HEK293T (cell line): ENCODE measurements around the gene CPT1B.

Experiments used
- CTCF ChIA-PET: fragments of 350-600 bp; formaldehyde crosslinking; extraction: SDS; loops from one replicate; lab custom pipeline; 2021; ENCODE audit warnings: antibody characterized with exemption, inconsistent platforms; lab: Yijun Ruan, JAX
- POLR2A ChIA-PET: fragments of 350-600 bp; formaldehyde crosslinking; extraction: SDS; loops from one replicate; lab custom pipeline; 2020; ENCODE audit warnings: antibody characterized with exemption, inconsistent platforms; lab: Yijun Ruan, JAX
- DNase-seq: peaks from one replicate; pipeline ENCODE4 v3.0.0; 2012; ENCODE audit warnings: mixed read lengths; ENCODE audit errors: extremely low spot score
- ARNT ChIP-seq: fragments of 450-650 bp; IDR thresholded peaks from 2 replicates; pipeline ENCODE4 v1.6.1; 2017; ENCODE audit warnings: mild to moderate bottlenecking
- BHLHE40 ChIP-seq: fragments of 450-650 bp; IDR thresholded peaks from 2 replicates; pipeline ENCODE4 v1.6.1; 2016; ENCODE audit warnings: mild to moderate bottlenecking, moderate library complexity, borderline replicate concordance
- CTBP1 ChIP-seq: fragments of 450-650 bp; IDR thresholded peaks from 2 replicates; pipeline ENCODE4 v1.6.1; 2016; ENCODE audit warnings: borderline replicate concordance
- ELF4 ChIP-seq: fragments of 450-650 bp; IDR thresholded peaks from 2 replicates; pipeline ENCODE4 v1.6.1; 2017; ENCODE audit warnings: antibody characterized with exemption
- FOXA1 ChIP-seq: fragments of 450-650 bp; IDR thresholded peaks from 2 replicates; pipeline ENCODE4 v1.6.1; 2016; ENCODE audit warnings: mild to moderate bottlenecking
- FOXK2 ChIP-seq: fragments of 450-650 bp; IDR thresholded peaks from 2 replicates; pipeline ENCODE4 v1.6.1; 2016; ENCODE audit warnings: mild to moderate bottlenecking
- FOXM1 ChIP-seq: fragments of 450-650 bp; IDR thresholded peaks from 2 replicates; pipeline ENCODE4 v1.6.1; 2017; ENCODE audit warnings: mild to moderate bottlenecking, borderline replicate concordance
- HDGF ChIP-seq: fragments of 450-650 bp; IDR thresholded peaks from 2 replicates; pipeline ENCODE4 v1.6.1; 2017; ENCODE audit warnings: antibody characterized with exemption, borderline replicate concordance
- L3MBTL2 ChIP-seq: fragments of 450-650 bp; conservative IDR thresholded peaks from 2 replicates; pipeline ENCODE4 v1.6.1; 2016; ENCODE audit warnings: mild to moderate bottlenecking
- LEF1 ChIP-seq: fragments of 450-650 bp; IDR thresholded peaks from 2 replicates; pipeline ENCODE4 v1.6.1; 2017; ENCODE audit warnings: mild to moderate bottlenecking, borderline replicate concordance
- NFRKB ChIP-seq: fragments of 450-650 bp; IDR thresholded peaks from 2 replicates; pipeline ENCODE4 v1.6.1; 2016; ENCODE audit warnings: mild to moderate bottlenecking, moderate library complexity
- SP1 ChIP-seq: fragments of 450-650 bp; IDR thresholded peaks from 2 replicates; pipeline ENCODE4 v1.6.1; 2017
- SUZ12 ChIP-seq: fragments of 450-650 bp; IDR thresholded peaks from 2 replicates; pipeline ENCODE4 v1.6.1; 2016; ENCODE audit warnings: mild to moderate bottlenecking
- TARDBP ChIP-seq: fragments of 450-650 bp; IDR thresholded peaks from 2 replicates; pipeline ENCODE4 v1.6.1; 2016
- ZNF384 ChIP-seq: fragments of 450-650 bp; IDR thresholded peaks from 2 replicates; pipeline ENCODE4 v1.6.1; 2016
- TF ChIP-seq, protein P1 (sequence below): fragments of 450-650 bp; IDR thresholded peaks from 2 replicates; pipeline ENCODE4 v1.6.1; 2016

Gene CPT1B

GRCh38 chr22:50528682-50529415 lies 49.4 kb downstream of the CPT1B start:
- CTCF ChIA-PET = no interaction called here
- POLR2A ChIA-PET = interaction anchor here (0.6 kb wide), 1 partner anchor 20 kb away, joined by 3 read pairs; no protein-coding TSS in a partner anchor
- no peak for DNase-seq
- no peak for TF ChIP-seq ELF4
- TF ChIP-seq L3MBTL2 = 0 out of 2 replicates have a peak, but pooled peaks have one; percentile 27

GRCh38 chr22:50527921-50528681 lies 50.1 kb downstream of the CPT1B start:
- POLR2A ChIA-PET = interaction anchor here (0.6 to 7.1 kb wide), 2 partner anchors 19 kb away, joined by 3 to 193 read pairs; partner anchors contain the start of genes LMF2 and NCAPH2
- DNase-seq = no peak
- CTCF ChIA-PET = no interaction called here
- no peak for TF ChIP-seq LEF1
- no peak for TF ChIP-seq HDGF
- no peak for TF ChIP-seq FOXK2
- no peak for TF ChIP-seq BHLHE40
- no peak for TF ChIP-seq FOXM1
- no peak for TF ChIP-seq TARDBP
- no peak for TF ChIP-seq ELF4
- TF ChIP-seq, protein P1, sequence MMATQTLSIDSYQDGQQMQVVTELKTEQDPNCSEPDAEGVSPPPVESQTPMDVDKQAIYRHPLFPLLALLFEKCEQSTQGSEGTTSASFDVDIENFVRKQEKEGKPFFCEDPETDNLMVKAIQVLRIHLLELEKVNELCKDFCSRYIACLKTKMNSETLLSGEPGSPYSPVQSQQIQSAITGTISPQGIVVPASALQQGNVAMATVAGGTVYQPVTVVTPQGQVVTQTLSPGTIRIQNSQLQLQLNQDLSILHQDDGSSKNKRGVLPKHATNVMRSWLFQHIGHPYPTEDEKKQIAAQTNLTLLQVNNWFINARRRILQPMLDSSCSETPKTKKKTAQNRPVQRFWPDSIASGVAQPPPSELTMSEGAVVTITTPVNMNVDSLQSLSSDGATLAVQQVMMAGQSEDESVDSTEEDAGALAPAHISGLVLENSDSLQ = no peak
- no peak for TF ChIP-seq NFRKB
- no peak for TF ChIP-seq FOXA1
- no peak for TF ChIP-seq SP1
- no peak for TF ChIP-seq ARNT
- no peak for TF ChIP-seq SUZ12
- TF ChIP-seq ZNF384 = no peak
- no peak for TF ChIP-seq CTBP1

DNA sequence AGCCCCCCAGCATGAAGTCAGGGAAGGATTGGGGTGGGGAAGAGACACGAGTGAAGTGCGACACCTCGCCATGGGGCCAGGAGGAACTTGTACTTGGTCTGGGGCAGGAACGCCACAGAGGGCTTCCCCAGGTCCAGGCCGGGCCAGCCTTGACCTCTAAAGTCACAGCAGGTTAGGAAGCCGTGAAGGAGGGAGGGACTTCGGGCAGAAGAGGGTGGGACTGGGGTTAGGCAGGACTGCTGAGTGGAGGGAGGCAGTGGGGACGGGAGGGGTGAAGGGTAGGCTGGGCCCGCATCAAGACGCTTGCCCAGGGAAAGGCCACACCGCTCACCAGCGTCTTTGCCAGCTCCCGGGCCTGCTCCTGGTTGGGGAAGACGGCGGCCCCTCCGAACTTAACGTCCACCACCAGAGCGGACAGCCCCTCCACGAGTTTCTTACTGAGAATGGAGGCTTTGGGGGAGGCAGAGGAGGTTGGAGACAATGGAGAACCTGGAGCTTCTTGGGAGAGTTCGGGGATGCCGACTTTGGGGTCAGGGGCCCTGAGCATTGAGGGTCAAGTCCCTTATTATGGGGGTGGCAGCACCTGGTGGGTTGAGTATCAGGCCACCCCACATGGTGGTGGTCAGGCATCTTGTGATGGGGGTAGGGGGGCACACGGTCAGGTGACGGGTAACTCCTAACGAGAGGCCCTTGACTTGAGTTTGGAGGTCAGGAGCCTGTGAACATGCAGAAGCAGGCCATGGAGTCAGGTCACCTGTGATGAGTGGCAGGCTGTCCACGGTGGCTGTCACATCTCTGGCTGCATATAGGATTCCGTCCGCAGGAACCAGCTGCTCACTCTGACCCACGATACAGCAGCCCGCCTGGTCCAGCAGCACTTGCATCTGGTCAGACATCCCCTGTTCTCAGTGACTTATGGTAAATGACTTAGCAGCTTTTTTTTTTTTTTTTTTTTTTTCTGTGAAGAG lies 51.1 kb downstream of the CPT1B start:
- ChIA-PET CTCF (interaction anchor here (0.6 kb wide), 2 partner anchors 56 to 193 kb away, joined by 3 read pairs; partner anchors contain the start of gene CHKB), POLR2A (interaction anchor here (2.4 to 7.1 kb wide), 3 partner anchors 18 to 94 kb away, joined by 11 to 193 read pairs (median 59); partner anchors contain the start of genes LMF2, NCAPH2 and SYCE3)
- no peak for DNase-seq
- TF ChIP-seq ZNF384 (no peak), ARNT (no peak), LEF1 (no peak), L3MBTL2 (no peak), TARDBP (no peak), HDGF (no peak)
- TF ChIP-seq, protein P1 = no peak; the same call in 1 of the 2 replicates

DNA sequence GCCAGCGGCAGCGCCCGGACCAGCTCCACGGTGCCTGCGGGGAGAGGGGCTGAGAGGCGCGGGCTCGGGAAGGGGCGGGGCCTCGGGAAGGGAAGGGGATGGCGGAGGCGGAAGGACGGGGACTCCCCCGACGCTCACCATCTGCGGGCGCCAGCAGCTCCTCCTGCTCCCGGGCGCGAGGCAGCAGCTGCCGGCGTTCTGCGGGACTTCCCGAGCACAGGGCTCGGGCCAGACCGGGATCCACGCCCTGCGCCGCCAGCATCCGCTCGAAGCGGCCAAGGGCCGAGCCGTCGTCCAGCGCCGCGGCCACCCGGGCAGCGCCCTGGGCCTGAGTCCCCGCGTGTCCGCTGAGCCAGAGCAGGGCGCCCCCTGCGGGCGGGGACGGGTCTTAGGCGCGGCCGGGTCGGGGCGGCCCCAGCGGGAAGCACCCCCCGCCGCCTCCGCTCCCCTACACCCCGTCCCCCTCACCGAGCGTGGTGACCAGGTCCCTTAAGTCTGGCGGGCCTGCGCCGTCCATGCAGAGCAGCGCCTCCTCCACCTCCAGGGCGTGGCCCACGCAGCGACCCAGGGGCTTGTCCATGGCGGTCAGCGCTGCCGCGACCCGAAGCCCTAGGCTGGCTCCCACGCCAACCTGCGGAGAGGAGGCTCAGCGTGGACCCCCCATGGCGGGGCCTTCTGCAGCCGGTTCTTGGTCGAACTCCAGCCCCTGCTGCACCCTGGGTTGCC lies 52.0 kb downstream of the CPT1B start:
- TF ChIP-seq TARDBP (peak; percentile 58; the same call in 1 of the 2 replicates), L3MBTL2 (no peak), LEF1 (peak; percentile 77; the same call in 1 of the 2 replicates)
- POLR2A ChIA-PET = interaction anchor here (0.7 to 7.1 kb wide), 45 partner anchors 11 to 282 kb away, joined by 3 to 193 read pairs (median 5); partner anchors contain the start of genes ARSA, CHKB, HDAC10 and KLHDC7B
- peak; percentile 72 for DNase-seq
- CTCF ChIA-PET = interaction anchor here (0.7 to 2.2 kb wide), 19 partner anchors 9 to 176 kb away, joined by 3 to 11 read pairs (median 6); partner anchors contain the start of genes KLHDC7B, LMF2, NCAPH2 and SYCE3

- TF ChIP-seq NFRKB (no peak), L3MBTL2 (no peak), FOXK2 (no peak), SP1 (no peak)
- POLR2A ChIA-PET = interaction anchor here (0.7 to 7.1 kb wide), 48 partner anchors 10 to 282 kb away, joined by 3 to 193 read pairs (median 5); partner anchors contain the start of genes ARSA, CHKB, HDAC10 and KLHDC7B
- CTCF ChIA-PET = interaction anchor here (0.7 to 2.2 kb wide), 21 partner anchors 9 to 554 kb away, joined by 3 to 11 read pairs (median 6); partner anchors contain the start of genes KLHDC7B, LMF2, NCAPH2 and SYCE3
- no peak for DNase-seq
Observed at GRCh38 chr22:50525858-50526107, 52.4 kb downstream of the CPT1B start.
